GM21723 (cell line): ENCODE measurements around the gene IQCH.
A peak's percentile ranks its signal among the peaks of the same experiment; 100 is the strongest.

Experiments used
- ATAC-seq: cut with Tn5 transposase; IDR thresholded peaks from one replicate; pipeline ENCODE4 v1.9.1; 2021; ENCODE audit warnings: mild to moderate bottlenecking, moderate library complexity; ENCODE audit not compliant: unreplicated experiment

Gene IQCH

DNA sequence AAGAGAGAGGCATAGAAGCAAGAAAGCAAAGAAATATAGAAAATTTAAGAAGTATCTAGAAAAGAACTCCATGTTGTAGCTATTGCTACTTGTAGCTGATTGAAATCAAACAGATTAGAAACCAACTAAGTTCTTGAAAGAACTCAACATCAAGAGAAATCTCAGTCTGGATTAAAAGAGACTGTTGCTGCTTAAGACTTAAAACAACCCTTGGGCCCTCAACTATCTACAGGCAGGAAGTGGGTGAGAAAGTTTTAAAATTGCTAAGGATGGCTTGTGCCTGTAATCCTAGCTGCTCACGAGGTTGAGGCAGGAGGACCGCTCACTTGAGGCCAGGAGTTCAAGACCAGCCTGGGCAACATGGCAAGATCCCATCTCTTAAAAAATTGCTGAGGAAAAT, 227.1 kb downstream of the IQCH start:
- no peak for ATAC-seq

- no peak for ATAC-seq
Observed at GRCh38 chr15:67495585-67495984, 241.0 kb downstream of the IQCH start.

DNA sequence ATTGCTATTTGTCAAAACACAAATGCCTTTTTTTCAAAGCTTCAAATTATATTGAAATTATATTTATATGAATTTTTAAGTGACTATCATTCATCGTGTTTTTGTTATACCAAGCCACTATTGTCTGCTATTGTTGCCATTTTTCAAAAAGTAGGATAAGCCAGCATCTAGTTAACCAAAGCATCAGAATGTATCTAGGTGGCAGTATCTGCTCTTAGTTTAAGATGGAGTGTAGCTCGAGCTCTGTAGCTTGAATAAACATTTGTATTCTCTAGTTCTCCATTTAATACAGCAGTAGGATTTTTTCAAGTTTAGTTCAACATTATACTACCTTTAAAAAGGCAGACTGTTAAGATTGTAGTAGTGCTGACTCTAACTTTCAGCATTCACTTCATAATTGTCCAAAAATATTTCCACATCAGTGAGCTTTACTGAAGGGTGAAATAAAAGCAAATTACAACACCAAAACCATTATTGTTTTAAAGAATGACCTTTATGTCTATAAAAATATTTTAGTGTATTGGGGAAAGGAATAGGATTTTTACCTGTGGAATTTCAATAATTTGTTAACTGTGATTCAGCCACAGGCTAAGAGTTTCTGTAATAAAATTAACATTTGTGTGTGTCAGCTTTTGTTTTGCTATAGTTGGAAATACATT, 246.7 kb downstream of the IQCH start:
- no peak for ATAC-seq

DNA sequence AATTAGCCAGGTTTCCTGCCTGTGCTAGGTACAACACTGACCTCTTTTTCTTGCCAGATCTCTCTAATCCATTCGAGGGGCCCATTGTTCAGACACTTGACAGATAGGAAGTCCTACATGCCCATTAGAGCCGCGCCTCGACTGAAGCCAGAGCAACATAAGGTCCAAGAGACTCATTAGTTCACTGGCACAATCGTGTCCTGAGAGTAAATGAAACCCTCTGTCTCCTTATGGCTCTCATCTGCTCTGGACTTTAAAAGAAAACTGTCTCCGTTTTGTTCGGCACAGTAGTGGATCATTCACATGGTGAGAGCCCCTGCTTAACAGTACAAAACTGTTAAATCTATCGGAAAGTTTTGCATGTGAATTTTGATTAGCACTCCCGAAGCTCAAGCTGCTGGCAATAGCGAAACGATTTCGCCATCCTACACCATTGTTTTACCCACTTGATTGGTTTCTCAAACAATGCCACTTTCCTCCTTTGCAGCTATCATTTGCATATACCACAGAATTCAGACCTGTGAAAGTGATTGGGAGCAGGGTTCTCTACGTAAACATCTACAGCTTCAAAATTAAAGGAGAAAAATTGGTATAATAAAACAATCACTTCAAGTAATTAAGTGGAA, 247.4 kb downstream of the IQCH start:
- no peak for ATAC-seq

GRCh38 chr15:67504056-67504455, 249.5 kb downstream of the IQCH start:
- ATAC-seq: no peak

- no peak for ATAC-seq
Observed at GRCh38 chr15:67504796-67505195, 250.2 kb downstream of the IQCH start.

DNA sequence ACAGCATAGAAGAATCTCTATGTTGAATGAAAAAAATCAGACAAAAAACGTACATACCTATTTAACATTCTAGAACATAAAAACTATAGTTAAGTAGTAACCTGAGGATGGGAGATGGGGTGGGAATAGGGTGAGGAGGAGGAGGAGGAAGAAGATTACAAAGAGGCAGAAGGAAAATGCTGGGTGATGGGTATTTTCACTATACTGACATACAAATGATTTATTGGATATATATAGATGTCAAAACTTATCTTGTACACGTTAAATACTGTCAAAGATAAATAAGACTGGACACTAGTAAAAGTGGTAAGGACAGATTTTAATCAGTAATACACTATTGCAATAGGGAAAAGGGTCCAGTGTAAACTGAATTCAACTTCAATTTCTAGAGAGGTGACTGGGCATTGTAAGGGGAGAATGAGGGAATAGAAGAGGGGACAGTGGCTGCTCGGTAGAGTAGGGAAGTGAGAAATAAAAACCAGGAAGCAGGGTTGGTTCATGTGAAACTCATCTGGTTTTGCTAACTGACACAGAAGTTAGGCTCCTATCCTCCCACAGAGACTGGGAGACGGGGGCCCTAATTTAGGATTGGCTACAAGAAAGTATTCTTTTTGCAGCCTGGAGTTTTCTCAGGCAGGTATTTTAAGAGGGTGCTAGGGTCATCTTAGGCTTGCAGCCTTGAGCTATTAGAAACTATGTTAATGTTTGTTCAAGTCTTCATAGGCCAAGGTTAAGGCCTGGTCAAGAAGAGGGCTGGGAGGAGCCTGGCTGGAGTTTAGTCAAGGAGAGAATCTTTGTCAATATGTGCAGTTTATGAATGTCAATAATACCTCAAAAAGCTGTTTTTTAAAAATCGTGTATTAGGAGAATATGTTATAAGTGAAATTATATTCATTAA, 251.3 kb downstream of the IQCH start:
- no peak for ATAC-seq

DNA sequence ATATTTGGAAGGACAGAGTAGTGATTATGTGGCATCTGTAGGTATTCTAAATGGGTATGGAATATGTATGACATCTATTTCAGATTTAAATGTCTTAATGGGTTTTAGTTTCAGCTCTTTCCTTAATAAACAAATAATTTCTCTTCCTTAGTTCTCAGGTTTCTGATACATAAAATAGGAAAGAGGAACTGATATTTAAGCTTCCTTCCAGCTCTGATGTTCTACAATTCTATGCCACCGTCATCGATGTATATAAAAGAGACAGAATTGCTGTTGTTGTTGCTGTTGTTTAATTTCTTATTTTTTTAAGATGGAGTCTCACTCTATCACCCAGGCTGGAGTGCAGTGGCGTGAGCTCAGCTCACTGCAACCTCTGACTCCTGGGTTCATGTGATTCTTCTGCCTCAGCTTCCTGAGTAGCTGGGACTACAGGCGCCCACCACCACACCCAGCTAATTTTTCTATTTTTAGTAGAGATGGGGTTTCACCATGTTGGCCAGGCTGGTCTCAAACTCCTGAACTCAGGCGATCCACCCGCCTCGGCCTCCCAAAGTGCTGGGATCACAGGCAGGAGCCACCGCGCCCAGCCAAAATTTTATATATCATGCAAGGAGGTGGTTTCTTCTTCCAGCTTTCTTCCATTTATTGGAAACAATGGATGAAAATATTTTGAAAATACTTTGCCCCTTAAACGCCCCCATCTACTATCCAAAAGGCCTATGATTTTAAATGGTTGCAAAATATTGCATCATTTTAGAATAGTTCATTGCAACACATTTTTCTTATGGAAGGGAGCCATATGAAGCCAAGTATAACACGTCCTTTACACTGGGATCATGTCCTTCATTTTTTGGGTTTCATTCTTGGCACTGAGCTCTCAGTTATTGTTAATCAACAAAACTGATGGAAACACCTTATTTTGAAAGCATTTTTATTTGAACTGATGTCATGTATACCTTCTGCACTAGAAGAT, 252.5 kb downstream of the IQCH start:
- no peak for ATAC-seq

DNA sequence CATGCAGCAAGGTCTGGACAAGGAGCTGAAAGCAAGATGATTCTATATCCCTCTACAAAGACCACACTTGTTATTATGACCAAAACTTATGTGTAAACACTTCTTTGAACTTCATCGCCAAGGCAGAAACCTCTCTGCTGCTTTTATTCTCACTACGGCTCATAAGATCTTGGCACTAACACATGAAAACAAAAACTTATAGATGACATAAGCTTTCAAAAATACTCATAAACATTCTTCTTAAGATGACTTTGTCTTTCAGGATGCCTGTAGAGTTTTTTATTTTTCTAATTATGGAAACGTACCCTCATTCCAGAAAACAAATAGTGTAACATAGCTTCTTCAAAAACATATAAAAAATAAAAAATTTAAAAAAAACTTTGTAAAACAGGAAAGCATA, 253.8 kb downstream of the IQCH start:
- no peak for ATAC-seq

DNA sequence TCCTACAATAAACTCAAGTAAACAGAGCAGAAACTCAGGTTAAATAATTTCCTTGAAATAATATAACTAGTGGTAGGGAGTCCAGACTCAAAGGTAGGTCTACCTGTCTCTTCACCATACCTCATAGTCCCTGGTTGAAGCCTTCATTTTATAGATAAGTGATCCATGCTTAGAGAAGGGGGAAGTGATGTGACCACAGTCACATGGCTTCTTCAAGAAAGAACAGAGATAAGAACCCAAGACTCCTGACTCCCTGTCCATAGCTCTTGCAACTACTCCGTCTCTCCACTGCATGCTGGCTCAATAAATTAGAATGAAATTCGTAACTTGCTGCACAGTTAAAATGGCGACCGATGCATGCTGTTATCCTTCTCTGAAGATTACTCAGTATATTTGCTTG, 255.3 kb downstream of the IQCH start:
- ATAC-seq: no peak

GRCh38 chr15:67510597-67511190, 256.1 kb downstream of the IQCH start:
- ATAC-seq: no peak

GRCh38 chr15:67511606-67512005, 257.0 kb downstream of the IQCH start:
- no peak for ATAC-seq

DNA sequence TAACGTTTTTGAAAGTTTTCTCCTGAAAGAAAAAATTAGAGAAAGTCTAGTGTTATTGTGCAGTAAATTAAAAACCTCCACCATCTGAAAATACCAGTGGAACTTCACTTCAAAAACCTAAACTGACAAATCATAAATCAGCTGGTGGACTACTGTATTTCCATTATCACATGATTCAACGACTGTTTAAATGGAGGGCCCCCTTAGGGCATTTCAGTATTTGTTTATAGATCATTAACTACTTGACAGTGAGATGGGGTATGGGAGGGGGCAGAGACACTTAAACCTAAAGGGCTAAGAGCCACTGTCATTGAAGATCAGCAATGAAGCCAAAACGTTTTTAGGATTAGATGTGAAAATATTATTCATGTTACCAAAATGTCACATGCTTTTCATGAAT, 257.6 kb downstream of the IQCH start:
- ATAC-seq: no peak

DNA sequence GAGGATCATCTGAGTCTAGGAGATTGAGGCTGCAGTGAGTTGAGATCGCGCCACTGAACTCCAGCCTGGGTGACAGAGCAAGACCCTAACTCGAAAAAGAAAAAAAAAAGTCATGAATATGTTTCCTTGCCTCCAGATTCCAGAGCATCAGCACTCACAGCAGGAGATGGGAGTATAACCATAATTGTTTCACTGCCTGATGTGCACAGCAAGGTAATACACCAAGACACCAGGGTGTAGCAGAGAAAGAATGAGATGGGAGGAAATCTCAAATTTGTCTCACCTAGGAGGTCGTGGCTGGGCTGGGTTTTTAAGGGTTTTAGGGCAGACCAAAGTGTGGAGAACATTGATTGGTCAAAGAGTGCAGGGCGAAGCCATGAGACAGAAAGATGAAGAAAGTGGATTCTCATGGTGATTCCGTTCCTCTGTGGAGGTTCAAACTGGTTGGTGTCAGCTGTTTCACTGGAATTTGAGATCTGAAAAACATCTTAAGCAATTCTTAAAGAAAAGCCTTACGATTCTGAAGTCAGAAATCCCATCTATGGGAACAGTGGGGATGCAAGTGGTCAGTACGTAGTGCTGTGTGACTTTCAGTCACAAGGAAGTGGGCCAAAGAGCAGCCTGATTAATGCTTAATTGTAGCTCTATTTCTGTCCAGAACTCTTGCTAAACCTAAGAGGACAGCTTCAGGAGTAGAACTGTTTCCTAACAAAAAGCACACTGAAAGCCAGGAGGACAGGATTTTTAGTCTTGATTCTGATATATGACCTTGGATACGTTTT, 258.5 kb downstream of the IQCH start:
- ATAC-seq: no peak

DNA sequence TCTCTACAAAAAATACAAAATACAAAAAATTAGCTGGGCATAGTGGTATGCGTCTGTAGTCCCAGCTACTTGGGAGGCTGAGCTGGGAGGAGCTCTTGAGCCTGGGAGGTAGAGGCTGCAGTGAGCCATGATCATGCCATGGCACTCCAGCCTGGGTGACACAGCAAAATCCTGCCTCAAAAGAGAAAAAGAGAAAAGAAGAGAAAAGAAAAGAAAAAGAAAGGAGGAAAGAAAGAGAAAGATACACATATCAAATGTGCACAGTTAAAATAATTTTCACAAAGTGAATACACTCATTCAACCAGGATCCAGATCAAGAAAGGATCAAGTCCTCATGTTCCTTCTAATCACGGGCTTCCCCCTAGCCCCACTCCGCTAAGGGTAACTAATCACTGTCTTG, 260.5 kb downstream of the IQCH start:
- no peak for ATAC-seq

GRCh38 chr15:67515557-67515956, 261.0 kb downstream of the IQCH start:
- ATAC-seq: no peak

DNA sequence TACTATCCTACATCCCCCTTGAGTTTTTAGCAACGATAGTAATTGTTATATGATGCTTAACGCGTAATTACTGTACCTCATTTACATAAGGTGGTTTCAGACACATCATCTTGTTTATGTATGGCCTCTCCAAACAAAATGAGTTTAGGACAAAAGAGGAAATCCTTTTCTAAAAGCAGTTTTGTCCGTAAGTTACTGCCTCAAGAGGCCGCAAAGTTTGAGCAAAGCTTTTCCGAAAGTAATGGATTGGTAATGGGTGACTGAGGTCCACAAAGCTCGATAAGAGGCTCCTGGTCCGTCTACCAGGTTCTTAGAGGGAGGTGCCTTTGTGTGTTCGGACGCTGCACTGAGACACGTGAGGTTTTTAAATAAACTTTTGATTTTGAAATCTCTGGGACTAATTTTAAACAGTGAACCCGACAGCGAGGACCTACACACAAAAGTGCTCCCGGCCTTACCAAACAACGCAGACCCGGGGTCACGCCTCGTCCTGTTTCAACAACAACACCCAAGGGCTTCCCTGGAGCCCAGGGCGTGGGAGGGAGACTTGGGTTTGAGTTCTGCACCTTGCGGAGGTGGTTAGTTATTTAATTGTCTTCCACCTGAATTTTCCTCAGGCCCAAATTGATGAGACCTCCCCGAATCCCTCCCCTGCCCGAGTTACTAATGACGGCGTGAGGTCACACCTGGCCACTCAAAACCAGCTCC, 265.9 kb downstream of the IQCH start:
- ATAC-seq: peak; percentile 12

- peak; percentile 74 for ATAC-seq
Observed at GRCh38 chr15:67521029-67521782, 266.6 kb downstream of the IQCH start, which contains the start of gene C15orf61. Gene C15orf61 (plus strand): TSS chr15:67521131. CDS start chr15:67521249, 118 bp downstream.
